HepG2 (cell line): ENCODE results near the gene ASB5. TPM values are rescaled to one million over a fixed set of nuclear protein-coding genes. Genes with fewer than 3 reads are reported as not detected.

ENCODE experiments used
- ATAC-seq: fragments of 200-7000 bp; cut with Tn5 transposase; 3 replicates; pipeline ENCODE4 v1.9.1; 2020; ENCODE audit warnings: mild to moderate bottlenecking, moderate library complexity
- BruUV-seq: library from RNA; stranded (reverse); fragments of 400-500 nt; replicated peaks from 2 replicates; lab custom pipeline; 2021; lab: Mats Ljungman, UMichigan
- CTCF ChIA-PET: fragments of 300-600 bp; formaldehyde crosslinking; extraction: SDS; loops from one replicate; lab custom pipeline; 2021; ENCODE audit warnings: low total read pairs, inconsistent platforms, low intra/inter-chr PET ratio; lab: Yijun Ruan, JAX
- POLR2A ChIA-PET: fragments of 350-600 bp; sonication (Branson Sonifier 250); formaldehyde crosslinking; loops from one replicate; lab custom pipeline; 2020; ENCODE audit warnings: antibody characterized with exemption, inconsistent platforms; lab: Yijun Ruan, JAX
- DNase-seq: peaks from one replicate; pipeline ENCODE4 v3.0.0-alpha.2; 2015; ENCODE audit warnings: low spot score
- FAIRE-seq: peaks from 3 replicates; lab custom pipeline; 2011; peaks lifted over from hg19 to GRCh38; lab: Jason Lieb, UNC
- H2AFZ ChIP-seq: one replicate; pipeline ENCODE4 v1.6.1; 2011; ENCODE audit warnings: low read length, inconsistent platforms
- H3K27ac ChIP-seq: fragments of 300-600 bp; 3 replicates; pipeline ENCODE4 v1.8.0; 2011; ENCODE audit warnings: mixed run types, mild to moderate bottlenecking, mixed read lengths, low read length, inconsistent platforms; ENCODE audit not compliant: insufficient read depth; ENCODE audit errors: extremely low read length
- H3K27me3 ChIP-seq, 2 experiments: fragments of 200-600 bp in 1 of 2; 2 replicates in 1 of 2; 3 replicates in 1 of 2; pipeline versions ENCODE4 v1.6.0 to v1.8.0; 2011; ENCODE audit warnings: low read length in 2 of 2, mild to moderate bottlenecking in 2 of 2, moderate library complexity in 2 of 2, inconsistent platforms in 1 of 2; ENCODE audit not compliant: insufficient read depth in 2 of 2, control insufficient read depth in 1 of 2
- H3K36me3 ChIP-seq, 2 experiments: fragments of 200-600 bp in 1 of 2; replicated peaks in 1 of 2; 2 replicates in 1 of 2; 3 replicates in 1 of 2; pipeline versions ENCODE4 v1.5.1 to v1.8.0; 2011; ENCODE audit warnings: low read length in 2 of 2, inconsistent platforms in 1 of 2; ENCODE audit not compliant: insufficient read depth in 2 of 2, control insufficient read depth in 1 of 2
- H3K4me1 ChIP-seq: 2 replicates; pipeline ENCODE4 v1.5.1; 2012; ENCODE audit warnings: low read length, inconsistent platforms; ENCODE audit not compliant: insufficient read depth
- H3K4me2 ChIP-seq: 2 replicates; pipeline ENCODE4 v1.6.0; 2011; ENCODE audit warnings: low read depth, low read length, inconsistent platforms
- H3K4me3 ChIP-seq, 3 experiments: fragments of 200-600 bp in 1 of 3; sonication (generic), shearing (Covaris generic) in 1 of 3; replicated peaks in 1 of 3; 2 replicates each; pipeline ENCODE4 v1.5.1; 2011 to 2016; ENCODE audit warnings: low read length in 3 of 3, inconsistent platforms in 2 of 3, low read depth in 2 of 3, mild to moderate bottlenecking in 2 of 3, control low read depth in 1 of 3, mixed read lengths in 1 of 3; ENCODE audit not compliant: insufficient read depth in 1 of 3
- H3K79me2 ChIP-seq: one replicate; pipeline ENCODE4 v1.6.1; 2011; ENCODE audit warnings: low read length, inconsistent platforms; ENCODE audit not compliant: insufficient read depth
- H3K9ac ChIP-seq: 2 replicates; pipeline ENCODE4 v1.6.0; 2011; ENCODE audit warnings: mild to moderate bottlenecking, low read depth, low read length, inconsistent platforms; ENCODE audit not compliant: insufficient read depth
- H3K9me3 ChIP-seq: 2 replicates; pipeline ENCODE4 v1.5.1; 2012; ENCODE audit warnings: mild to moderate bottlenecking, low read length
- H4K20me1 ChIP-seq: 2 replicates; pipeline ENCODE4 v1.6.0; 2011; ENCODE audit warnings: inconsistent platforms, mild to moderate bottlenecking, low read length, moderate library complexity; ENCODE audit not compliant: insufficient read depth
- BCL3 ChIP-seq: sonication (generic); formaldehyde crosslinking; IDR thresholded peaks from 2 replicates; pipeline ENCODE4 v1.5.1; 2020; ENCODE audit warnings: mild to moderate bottlenecking, missing genetic modification reagents, moderate library complexity
- HES4 ChIP-seq: sonication (generic); formaldehyde crosslinking; IDR thresholded peaks from 2 replicates; pipeline ENCODE4 v1.9.0; 2021; ENCODE audit warnings: mild to moderate bottlenecking, missing genetic modification reagents, borderline replicate concordance
- HHEX ChIP-seq: IDR thresholded peaks from 2 replicates; pipeline ENCODE4 v1.6.1; 2016; ENCODE audit warnings: control low read depth
- HMG20A ChIP-seq: IDR thresholded peaks from 2 replicates; pipeline ENCODE4 v1.6.1; 2016; ENCODE audit warnings: borderline replicate concordance
- HOXA9 ChIP-seq: sonication (generic); formaldehyde crosslinking; IDR thresholded peaks from 2 replicates; pipeline ENCODE4 v1.8.1; 2022; ENCODE audit warnings: missing genetic modification reagents, mild to moderate bottlenecking, moderate library complexity, borderline replicate concordance
- ZFAT ChIP-seq: sonication (generic); formaldehyde crosslinking; conservative IDR thresholded peaks from 2 replicates; pipeline ENCODE4 v1.8.1; 2023; ENCODE audit warnings: missing genetic modification reagents, inconsistent platforms
- ZNF513 ChIP-seq: sonication (generic); formaldehyde crosslinking; conservative IDR thresholded peaks from 2 replicates; pipeline ENCODE4 v1.5.0; 2020; ENCODE audit warnings: missing genetic modification reagents
- ZNF607 ChIP-seq: sonication (generic); formaldehyde crosslinking; IDR thresholded peaks from 2 replicates; pipeline ENCODE4 v1.5.1; 2020; ENCODE audit warnings: missing genetic modification reagents, mild to moderate bottlenecking, borderline replicate concordance
- ZNF768 ChIP-seq: sonication (generic); formaldehyde crosslinking; IDR thresholded peaks from 2 replicates; pipeline ENCODE4 v1.4.0; 2020; ENCODE audit warnings: missing genetic modification reagents
- WGBS: methylation state at CpG from one replicate; pipeline ENCODE4 v1.1.6; 2017; ENCODE audit warnings: low lambda C conversion rate; 5-methylcytosine and 5-hydroxymethylcytosine counted together
- in situ Hi-C: cut with HindIII; loops from 2 replicates; pipeline ENCODE4 v1.10.0; 2017; ENCODE audit warnings: low pct_unique_long_range_greater_than_20kb; ENCODE audit not compliant: extremely low pct_ligation_motif_present
- intact Hi-C: fragments of 100-400 bp; cut with micrococcal nuclease; formaldehyde crosslinking; loops from one replicate; pipeline ENCODE4 v1.10.0; 2022; ENCODE audit not compliant: unreplicated experiment
- polyA plus RNA-seq, 8 experiments: library from polyadenylated mRNA; depleted of rRNA in 3 of 8; stranded (reverse) in 7 of 8; unstranded in 1 of 8; fragments of >200 nt; fragmentation: Illumina TruSeq in 4 of 8; extraction: Trizol in 4 of 8; gene quantifications; 2 replicates each; pipeline versions ENCODE4 v1.2.1 to v1.2.3, GENCODE V29; 2011 to 2016; ENCODE audit warnings: low read depth in 4 of 8, missing spikeins in 1 of 8, mixed read lengths in 1 of 8; ENCODE audit not compliant: insufficient read depth in 1 of 8
- total RNA-seq, 5 experiments: library from RNA; depleted of rRNA; stranded (reverse); fragments of >200 nt; fragmentation: Illumina TruSeq; extraction: Trizol; gene quantifications; 2 replicates each; pipeline ENCODE4 v1.2.3, GENCODE V29; 2016; ENCODE audit warnings: low read depth in 1 of 5
- TF ChIP-seq, protein P1 (sequence below): IDR thresholded peaks from 2 replicates; pipeline ENCODE4 v1.6.1; 2012; ENCODE audit warnings: low read depth, low read length, improper control_type of control experiment
- TF ChIP-seq, protein P2 (sequence below): sonication (generic); formaldehyde crosslinking; conservative IDR thresholded peaks from 2 replicates; pipeline ENCODE4 v1.8.0; 2022; ENCODE audit warnings: missing genetic modification reagents

The ASB5 gene
- total and polyA plus RNA-seq, 2 of the 13 experiments (the other 11 are each of a cell fraction or from before 2014, with no cell fraction given), result not detected

- DNase-seq (no peak), FAIRE-seq (no peak), ATAC-seq (no peak)
- ChIA-PET POLR2A (no interaction called here), CTCF (no interaction called here)
- Histone ChIP-seq H3K79me2 (no peaks in the 10 kb centered on the region), H3K27me3 (no peaks in the 10 kb centered on the region), H3K36me3 (no peaks in the 10 kb centered on the region), H3K27ac (no peak overlapping the region), H4K20me1 (no peaks in the 10 kb centered on the region), H2AFZ (no peak overlapping the region), H3K4me1 (no peaks in the 10 kb centered on the region), H3K9ac (no peak overlapping the region), H3K9me3 (no peaks in the 10 kb centered on the region), H3K4me2 (no peak overlapping the region), H3K4me3 (no peak overlapping the region)
- no TSS peak for BruUV-seq
- intact Hi-C loops (no loop called here), in situ Hi-C loops (no loop called here)
- TF ChIP-seq ZNF768 (CRISPR knock-in tag), result no peak
- no peak for TF ChIP-seq HES4
- TF ChIP-seq HOXA9, result no peak
- no peak for TF ChIP-seq HMG20A (CRISPR knock-in tag)
- no peak for TF ChIP-seq ZNF513 (CRISPR knock-in tag)
- no peak for TF ChIP-seq ZNF607 (CRISPR knock-in tag)
These were observed 31.5 kb upstream of the ASB5 start for GRCh38 chr4:176300565-176300964.

- Histone ChIP-seq H3K9me3 (no peaks in the 10 kb centered on the region), H3K79me2 (no peaks in the 10 kb centered on the region), H4K20me1 (no peaks in the 10 kb centered on the region), H3K4me2 (no peak overlapping the region), H3K4me3 (no peak overlapping the region), H3K4me1 (no peaks in the 10 kb centered on the region), H3K27me3 (no peaks in the 10 kb centered on the region), H2AFZ (no peak overlapping the region), H3K9ac (no peak overlapping the region), H3K27ac (no peak overlapping the region), H3K36me3 (no peaks in the 10 kb centered on the region)
- 42% methylated on average over 7 of the region's 9 CpGs for WGBS
- intact Hi-C loops (no loop called here), in situ Hi-C loops (no loop called here)
- no peak for ATAC-seq
- DNase-seq, result no peak
- no TSS peak for BruUV-seq
- FAIRE-seq, result no peak
- ChIA-PET POLR2A (no interaction called here), CTCF (no interaction called here)
- TF ChIP-seq ZNF513 (CRISPR knock-in tag), result no peak
- no peak for TF ChIP-seq BCL3 (CRISPR knock-in tag)
- no peak for TF ChIP-seq ZFAT (CRISPR knock-in tag)
- TF ChIP-seq, protein P1, sequence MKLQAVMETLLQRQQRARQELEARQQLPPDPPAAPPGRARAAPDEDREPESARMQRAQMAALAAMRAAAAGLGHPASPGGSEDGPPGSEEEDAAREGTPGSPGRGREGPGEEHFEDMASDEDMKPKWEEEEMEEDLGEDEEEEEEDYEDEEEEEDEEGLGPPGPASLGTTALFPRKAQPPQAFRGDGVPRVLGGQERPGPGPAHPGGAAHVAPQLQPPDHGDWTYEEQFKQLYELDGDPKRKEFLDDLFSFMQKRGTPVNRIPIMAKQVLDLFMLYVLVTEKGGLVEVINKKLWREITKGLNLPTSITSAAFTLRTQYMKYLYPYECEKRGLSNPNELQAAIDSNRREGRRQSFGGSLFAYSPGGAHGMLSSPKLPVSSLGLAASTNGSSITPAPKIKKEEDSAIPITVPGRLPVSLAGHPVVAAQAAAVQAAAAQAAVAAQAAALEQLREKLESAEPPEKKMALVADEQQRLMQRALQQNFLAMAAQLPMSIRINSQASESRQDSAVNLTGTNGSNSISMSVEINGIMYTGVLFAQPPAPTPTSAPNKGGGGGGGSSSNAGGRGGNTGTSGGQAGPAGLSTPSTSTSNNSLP, result no peak
- TF ChIP-seq, protein P2, sequence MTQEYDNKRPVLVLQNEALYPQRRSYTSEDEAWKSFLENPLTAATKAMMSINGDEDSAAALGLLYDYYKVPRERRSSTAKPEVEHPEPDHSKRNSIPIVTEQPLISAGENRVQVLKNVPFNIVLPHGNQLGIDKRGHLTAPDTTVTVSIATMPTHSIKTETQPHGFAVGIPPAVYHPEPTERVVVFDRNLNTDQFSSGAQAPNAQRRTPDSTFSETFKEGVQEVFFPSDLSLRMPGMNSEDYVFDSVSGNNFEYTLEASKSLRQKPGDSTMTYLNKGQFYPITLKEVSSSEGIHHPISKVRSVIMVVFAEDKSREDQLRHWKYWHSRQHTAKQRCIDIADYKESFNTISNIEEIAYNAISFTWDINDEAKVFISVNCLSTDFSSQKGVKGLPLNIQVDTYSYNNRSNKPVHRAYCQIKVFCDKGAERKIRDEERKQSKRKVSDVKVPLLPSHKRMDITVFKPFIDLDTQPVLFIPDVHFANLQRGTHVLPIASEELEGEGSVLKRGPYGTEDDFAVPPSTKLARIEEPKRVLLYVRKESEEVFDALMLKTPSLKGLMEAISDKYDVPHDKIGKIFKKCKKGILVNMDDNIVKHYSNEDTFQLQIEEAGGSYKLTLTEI (CRISPR knock-in tag), result no peak
- TF ChIP-seq HHEX (CRISPR knock-in tag), result no peak
These were observed 31.0 kb upstream of the ASB5 start for GRCh38 chr4:176300036-176300435.
